ENCODE data around the gene CSNK1D. TPM values are rescaled to one million over a fixed set of nuclear protein-coding genes. Genes with fewer than 3 reads are reported as not detected.

The CSNK1D gene
- total RNA-seq, 1 experiment from 2014 or later = 137 TPM

- H3K36me3 Mint-ChIP-seq (ENCODE audit: insufficient read depth in 1 of 3, low read depth in 3 of 3) = no peaks in the 10 kb centered on the region; a peak in 1 of 7 replicates
- Histone ChIP-seq H3K56ac (ENCODE audit: insufficient read length, low read depth, low read length) (no peak overlapping the region), H2AK5ac (ENCODE audit: insufficient read length, low read length) (no peak overlapping the region), H4K91ac (ENCODE audit: insufficient read length, low read depth, low read length) (no peak overlapping the region), H2BK5ac (ENCODE audit: insufficient read length, low read length) (no peak overlapping the region), H2BK12ac (ENCODE audit: insufficient read length, low read depth, low read length) (no peak overlapping the region), H3K4ac (ENCODE audit: low read depth, low read length) (no peak overlapping the region), H2AFZ (ENCODE audit: low read length) (no peak overlapping the region), H4K5ac (ENCODE audit: insufficient read length, low read depth, low read length) (no peak overlapping the region), H2BK20ac (ENCODE audit: low read depth, low read length, poor library complexity, severe bottlenecking) (no peak overlapping the region), H3K4me1 (ENCODE audit: insufficient read depth, low read length) (no peaks in the 10 kb centered on the region), H3K27ac (ENCODE audit: insufficient read length, low read depth, low read length) (no peak overlapping the region), H3K79me2 (ENCODE audit: insufficient read depth, low read length) (no peaks in the 10 kb centered on the region), H3K23me2 (ENCODE audit: insufficient read length, low read depth, low read length, poor library complexity, severe bottlenecking) (peaks cover 4% of the 10 kb centered on the region), H2BK120ac (ENCODE audit: low read depth, low read length, poor library complexity, severe bottlenecking) (no peak overlapping the region), H4K8ac (replicated peaks; ENCODE audit: insufficient read length, low read depth, low read length) (no peak overlapping the region), H3K79me1 (ENCODE audit: insufficient read depth, low read depth, low read length, poor library complexity, severe bottlenecking) (no peaks in the 10 kb centered on the region), H3K27me3 (ENCODE audit: insufficient read depth, low read length) (peaks cover 22% of the 10 kb centered on the region; the same call in 1 of the 2 replicates), H3K18ac (ENCODE audit: insufficient read length, low read depth, low read length) (no peak overlapping the region), H2BK15ac (ENCODE audit: low read depth, low read length) (no peak overlapping the region), H3K9ac (ENCODE audit: extremely low read depth, insufficient read length, low read length) (no peak overlapping the region), H3K9me3 (ENCODE audit: control insufficient read depth, low read depth, low read length) (no peaks in the 10 kb centered on the region), H4K20me1 (ENCODE audit: control insufficient read depth, insufficient read depth, insufficient read length) (peaks cover 2% of the 10 kb centered on the region), H3K23ac (ENCODE audit: insufficient read length, low read depth, low read length) (no peak overlapping the region), H3K14ac (ENCODE audit: insufficient read depth, low read length) (no peak overlapping the region), H3T11ph (ENCODE audit: low read length) (no peak overlapping the region), H3K4me2 (ENCODE audit: insufficient read depth, insufficient read length, low read length) (no peak overlapping the region)
- DNase-seq = no peak
- H3K4me1 Mint-ChIP-seq = peaks cover 2 to 4% of the 10 kb centered on the region in 2 experiments; a peak in 3 of 4 replicates
- WGBS (ENCODE audit: extremely low coverage, insufficient read length, low lambda C conversion rate) = no CpG with 5 or more reads among the region's 24 CpGs
- no peak for TF ChIP-seq CTCF (conservative IDR thresholded peaks at IDR 0.05)
- H3K9me3 Mint-ChIP-seq = 0 out of 5 replicates have a peak, but pooled peaks cover 0 to 3% of the 10 kb centered on the region in 2 experiments
- no peak overlapping the region for H3K27ac Mint-ChIP-seq
- H3K27me3 Mint-ChIP-seq (ENCODE audit: low read depth) = peaks cover 68% of the 10 kb centered on the region
- no peak overlapping the region; a peak in 1 of 5 replicates for H3K4me3 Mint-ChIP-seq
These were observed 48.0 kb downstream of the CSNK1D start for GRCh38 chr17:82225368-82226029.

All from H9 (cell line).